HG03571 (cell line): ENCODE measurements around the gene RAB3B.
"Not testable (repeated sequence)": the region's sequence is repeated elsewhere in the genome, so short reads cannot be mapped to it uniquely, and the experiment has no call there.

Experiments
- ATAC-seq: cut with Tn5 transposase; IDR thresholded peaks from one replicate; pipeline ENCODE4 v1.9.1; 2021; ENCODE audit not compliant: unreplicated experiment

The RAB3B gene

DNA sequence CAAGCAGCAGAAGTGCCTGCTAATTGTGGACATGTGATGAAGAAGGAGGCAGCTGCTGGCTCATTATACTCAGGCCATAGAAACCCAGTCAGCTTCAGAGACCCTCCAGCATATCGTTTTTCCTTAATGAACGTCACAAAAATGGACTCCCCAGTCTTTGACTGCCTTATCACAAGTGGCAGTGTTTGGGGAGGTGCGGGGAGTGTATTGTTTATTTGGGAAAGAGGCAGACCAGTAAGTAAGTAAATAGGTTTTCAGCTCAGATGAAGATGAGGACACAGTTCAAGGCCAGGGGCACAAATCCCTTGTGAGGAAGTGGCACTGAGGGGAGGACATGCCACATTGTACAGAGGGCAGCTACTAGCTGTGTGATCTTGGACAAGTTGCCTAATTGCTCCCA lies 68.5 kb downstream of the RAB3B start:
- ATAC-seq = no peak

DNA sequence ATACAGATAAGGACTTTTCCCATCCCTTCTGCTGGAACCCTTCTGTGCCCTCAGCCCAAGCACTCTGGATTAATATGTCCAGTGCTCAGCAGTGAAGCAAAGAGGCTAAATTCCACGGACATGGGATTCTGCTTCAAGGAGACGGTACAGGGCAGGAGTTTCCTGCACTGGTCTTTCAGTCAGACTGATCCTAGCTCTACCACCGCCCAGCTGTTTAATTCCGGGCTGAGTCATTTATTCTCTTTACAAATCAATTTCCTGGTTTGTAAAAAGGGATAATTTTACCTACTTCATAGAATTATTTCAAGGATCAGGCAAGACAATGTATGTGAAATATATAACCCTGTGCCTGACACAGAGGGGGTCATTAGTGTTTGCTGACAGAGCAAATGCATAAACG lies 70.4 kb downstream of the RAB3B start:
- ATAC-seq = no peak

DNA sequence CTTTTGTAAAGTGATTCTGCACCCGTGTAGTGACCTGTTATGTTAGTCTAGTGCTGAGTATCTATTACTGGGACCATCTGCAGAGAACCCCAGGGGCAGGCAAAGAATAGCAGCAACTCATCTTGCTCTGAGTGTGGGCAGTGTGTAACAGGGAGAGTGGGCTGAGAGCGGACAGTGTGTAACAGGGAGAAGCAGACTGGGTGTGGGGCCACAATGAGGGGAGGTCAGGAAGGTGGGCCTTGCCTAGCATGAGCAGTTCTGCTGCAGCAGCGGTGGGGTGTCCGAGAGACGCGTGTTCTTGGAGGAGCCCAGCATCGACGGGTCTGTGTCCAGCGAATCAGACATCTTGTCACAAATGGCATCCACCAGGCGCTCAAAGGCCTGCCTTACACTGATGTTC lies 70.8 kb downstream of the RAB3B start:
- ATAC-seq = no peak

DNA sequence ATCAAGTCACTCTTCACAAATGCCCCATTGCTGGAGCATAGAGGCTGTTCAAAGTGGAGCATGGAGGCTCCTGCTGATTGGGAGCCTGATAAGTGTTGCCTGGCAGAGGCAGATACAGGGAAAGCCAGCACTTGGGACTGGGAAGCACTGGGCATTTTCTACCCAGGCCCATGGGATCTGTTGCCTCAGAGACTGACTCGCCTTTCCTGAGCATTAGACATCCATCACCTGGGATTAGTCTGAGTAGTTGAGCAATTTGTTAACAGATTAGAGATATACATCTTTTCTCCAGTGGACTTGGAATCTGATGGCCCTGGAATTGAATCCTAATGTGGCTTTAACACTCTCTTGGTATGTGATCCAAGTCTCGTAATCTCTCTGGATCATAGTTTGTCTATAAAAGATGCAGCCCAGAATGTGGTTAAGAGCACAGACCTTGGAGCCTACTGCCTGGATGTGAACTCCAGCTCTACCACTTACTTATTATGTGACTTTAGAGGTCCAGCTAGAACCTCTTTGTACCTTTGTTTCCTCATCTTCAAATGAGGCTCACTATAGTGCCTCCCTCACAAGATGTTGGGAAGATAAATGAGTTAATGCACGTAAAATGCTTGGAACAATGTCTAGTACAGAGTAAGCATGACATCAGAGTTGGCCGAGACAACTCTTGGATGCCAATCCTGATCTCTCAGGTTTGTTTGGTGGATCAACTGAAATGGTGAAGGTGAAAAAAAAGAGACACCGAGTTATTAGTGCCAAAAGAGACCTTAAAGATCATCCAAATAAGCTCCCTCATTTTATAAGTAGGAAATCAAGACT lies 73.7 kb downstream of the RAB3B start:
- no peak for ATAC-seq

DNA sequence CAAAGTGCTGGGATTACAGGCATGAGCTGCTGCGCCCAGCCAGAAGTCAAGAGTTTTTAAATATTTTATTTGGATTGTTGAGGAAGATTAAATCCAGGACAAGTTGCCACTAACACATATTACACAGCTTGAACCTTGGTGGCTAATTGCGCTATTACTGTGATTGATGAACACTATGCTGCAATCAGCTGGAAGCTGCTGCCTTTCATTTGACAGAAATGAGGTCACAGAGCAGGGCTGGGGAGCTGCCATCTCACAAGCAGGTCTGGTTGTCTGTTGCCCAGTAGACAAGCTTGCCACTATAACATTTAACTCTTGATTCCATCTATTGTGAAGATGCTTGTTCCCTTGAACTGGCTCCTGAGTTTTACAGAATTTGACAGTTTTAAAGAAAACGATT lies 74.5 kb downstream of the RAB3B start:
- no peak for ATAC-seq

DNA sequence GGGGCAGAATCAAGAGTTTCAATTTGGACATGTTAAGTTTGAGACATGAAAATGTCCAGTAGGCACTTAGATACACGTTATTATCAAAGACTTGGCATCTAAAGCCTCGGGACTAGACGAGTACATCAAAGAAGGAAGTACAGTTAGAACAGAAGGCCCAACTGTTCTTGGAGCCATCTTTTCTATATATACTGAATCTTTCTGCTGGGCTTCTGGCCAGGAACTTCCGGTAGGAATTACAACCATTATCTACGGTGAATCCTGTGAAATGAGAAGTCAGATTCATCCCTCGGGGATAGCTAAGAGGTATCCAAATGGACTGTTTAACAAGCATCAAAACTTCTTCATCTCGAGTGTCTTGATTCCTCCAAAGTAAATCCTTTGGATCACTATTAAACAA lies 77.6 kb downstream of the RAB3B start:
- ATAC-seq = no peak

DNA sequence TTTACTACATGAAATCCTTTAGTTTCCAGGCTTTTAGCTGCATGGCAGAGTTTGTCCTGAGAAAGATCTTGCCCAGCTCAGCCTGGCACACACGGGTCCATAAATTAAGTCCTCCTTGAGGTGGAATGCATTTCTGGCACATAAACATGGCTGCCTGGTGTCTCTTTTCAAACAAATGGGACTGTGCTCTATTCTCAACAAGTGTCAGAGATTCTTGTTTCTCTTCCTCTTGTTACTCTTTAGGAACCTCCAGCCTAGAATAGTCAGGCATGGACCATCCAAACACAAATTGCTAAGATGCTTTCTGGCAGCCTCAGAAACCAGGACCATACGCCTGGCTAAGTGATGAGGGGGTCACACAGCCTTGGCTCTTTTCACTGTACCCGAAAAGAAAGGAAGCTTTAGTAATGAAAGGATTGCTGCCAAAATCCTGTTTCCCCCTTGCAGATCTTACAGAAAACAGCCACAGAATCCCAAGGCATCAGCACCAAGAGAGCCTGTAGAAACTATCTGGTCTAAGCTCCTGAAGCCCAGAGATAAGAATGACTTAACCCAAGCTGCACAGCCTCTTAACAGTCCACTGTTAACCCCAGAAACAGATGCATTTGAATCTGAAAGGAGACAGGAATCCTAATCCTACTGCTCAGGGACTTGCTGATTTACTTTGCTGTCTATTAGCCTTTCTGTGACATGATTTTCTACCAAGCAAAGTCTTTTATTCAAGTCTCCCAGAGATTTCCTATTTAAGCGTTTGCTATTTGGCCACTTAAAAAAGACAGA lies 80.1 kb downstream of the RAB3B start:
- no peak for ATAC-seq

DNA sequence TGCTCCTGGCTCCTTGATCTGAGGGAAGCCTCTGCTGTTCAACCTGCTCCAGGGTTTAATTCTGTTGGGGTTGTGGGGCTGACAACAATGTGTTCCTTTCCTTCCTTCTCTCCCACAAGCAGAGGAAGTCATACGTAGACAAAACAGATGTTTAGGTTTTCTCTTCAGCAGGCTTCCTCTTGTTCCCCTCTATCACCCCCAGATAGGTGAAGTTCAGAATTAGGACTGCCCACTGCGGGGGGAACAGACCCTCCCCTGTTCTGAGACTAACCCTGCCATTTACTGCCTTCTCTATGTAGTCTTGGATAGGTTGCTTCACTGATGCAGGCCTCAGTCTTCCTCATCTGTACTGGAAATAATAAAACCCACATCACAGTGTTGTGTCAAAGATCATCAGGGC lies 82.0 kb downstream of the RAB3B start:
- no peak for ATAC-seq

DNA sequence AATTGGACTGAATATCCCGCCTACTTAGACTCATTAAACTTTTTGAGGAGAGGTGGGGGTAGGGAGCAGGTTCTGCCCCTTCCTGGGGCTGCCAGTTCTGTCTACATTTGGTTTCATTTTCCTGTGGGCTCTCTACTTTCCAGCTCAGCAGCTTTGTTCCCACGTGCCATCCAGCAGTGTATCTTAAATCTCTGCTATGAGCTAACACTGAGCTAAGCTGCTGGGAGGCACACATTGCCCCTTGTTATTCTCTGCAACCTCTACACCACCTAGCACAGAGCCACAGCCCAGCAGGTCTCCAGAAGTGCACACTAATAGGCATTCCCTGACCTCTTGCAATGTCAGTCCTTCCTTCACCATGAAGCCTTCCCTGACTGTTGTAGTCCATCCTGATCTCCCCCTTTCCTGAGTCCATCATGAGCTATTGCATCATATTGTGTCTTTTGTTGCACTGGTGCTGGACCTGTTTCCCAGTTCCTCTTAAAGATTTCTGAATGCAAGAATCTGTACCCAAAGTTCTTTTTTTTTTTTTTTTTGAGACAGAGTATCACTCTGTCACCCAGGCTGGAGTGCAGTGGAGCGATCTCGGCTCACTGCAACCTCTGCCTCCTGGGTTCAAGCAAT lies 83.3 kb downstream of the RAB3B start:
- no peak for ATAC-seq

DNA sequence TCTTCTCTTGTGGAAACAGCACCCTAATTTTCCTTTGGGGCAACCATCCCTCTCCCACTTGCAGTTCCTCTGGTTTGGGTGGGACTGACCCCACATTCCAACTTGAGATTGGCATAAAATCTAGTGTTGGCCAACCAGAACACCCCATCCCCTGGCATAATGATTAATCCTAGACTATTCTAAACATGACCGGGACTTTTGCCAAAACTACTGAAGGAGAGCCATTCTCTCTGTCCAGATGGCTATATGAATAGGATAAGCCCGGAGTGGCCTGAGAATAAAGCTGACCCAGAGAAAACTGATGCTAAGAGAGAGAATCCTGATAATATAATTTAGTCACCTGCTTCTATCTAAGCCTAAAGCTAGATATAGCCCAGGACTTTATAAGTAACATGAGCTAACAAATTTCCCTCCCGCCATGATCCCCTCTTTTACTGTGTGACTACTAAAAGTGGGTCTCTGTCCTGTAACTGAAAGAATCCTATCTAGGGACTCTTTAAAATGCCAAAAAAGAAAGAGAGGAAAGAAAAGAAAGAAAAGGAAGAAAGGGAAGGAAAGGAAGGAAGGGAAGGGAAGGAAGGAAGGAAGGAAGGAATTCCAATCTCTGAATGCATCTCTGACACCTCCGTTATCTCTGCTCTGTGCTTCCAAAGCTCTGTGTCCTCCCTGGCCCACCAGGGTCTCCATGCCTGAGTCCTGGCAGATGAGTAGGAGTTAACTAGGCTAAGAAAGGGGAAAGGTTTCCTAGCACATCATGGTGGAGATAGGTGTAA lies 84.0 kb downstream of the RAB3B start:
- ATAC-seq = no peak

DNA sequence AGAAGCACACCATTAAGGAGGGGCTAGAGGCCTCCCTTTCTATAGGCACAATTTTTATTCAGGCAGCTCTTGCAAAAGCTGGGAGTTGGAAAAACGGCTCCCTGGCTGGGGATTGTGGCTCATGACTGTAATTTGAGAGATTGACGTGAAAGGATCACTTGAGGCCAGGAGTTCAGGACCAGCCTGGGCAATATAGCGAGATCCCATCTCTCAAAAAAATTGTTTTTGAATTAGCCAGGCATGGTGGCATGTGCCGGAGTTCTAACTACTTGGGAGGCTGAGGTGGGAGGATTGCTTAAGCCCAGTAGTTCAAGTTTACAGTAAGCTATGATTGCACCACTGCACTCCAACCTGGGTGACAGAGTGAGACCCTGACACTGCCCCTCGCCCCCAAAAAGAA lies 88.0 kb downstream of the RAB3B start:
- no peak for ATAC-seq

DNA sequence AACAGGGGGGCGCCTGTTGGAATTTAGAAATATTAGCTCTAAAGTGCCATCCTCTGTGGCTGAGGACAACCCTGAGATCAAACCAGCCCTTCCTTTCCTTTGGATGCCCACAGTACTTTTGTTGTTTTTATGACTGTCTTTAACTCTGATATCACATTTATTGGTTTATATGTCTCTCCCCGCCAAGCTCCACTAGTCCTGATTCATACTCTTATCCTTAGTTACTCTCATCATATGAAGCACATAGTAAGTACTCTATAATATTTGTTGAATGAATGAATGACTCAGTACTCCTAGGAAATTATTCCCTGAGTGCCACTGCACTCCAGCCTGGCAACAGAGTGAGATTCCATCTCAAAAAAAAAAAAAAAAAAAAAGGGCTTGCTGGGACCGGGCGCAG lies 89.3 kb downstream of the RAB3B start:
- no peak for ATAC-seq

DNA sequence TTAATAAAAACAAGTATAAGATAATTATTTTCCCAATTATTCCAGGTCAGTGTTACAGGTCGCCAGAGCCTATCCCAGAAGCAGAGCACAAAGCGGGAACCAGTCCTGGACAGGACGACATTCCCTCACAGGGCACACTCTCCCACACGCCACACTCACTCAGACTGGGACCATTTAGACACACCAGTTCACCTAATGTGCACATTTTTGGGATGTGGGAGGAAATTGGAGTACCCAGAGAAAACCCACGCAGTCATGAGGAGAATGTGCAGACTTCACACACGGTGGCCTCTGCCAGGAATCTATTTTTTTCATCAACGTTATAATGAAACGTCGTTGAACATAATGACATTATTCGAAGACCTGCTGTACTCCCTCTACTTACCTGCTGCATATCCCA lies 91.5 kb downstream of the RAB3B start:
- no peak for ATAC-seq

DNA sequence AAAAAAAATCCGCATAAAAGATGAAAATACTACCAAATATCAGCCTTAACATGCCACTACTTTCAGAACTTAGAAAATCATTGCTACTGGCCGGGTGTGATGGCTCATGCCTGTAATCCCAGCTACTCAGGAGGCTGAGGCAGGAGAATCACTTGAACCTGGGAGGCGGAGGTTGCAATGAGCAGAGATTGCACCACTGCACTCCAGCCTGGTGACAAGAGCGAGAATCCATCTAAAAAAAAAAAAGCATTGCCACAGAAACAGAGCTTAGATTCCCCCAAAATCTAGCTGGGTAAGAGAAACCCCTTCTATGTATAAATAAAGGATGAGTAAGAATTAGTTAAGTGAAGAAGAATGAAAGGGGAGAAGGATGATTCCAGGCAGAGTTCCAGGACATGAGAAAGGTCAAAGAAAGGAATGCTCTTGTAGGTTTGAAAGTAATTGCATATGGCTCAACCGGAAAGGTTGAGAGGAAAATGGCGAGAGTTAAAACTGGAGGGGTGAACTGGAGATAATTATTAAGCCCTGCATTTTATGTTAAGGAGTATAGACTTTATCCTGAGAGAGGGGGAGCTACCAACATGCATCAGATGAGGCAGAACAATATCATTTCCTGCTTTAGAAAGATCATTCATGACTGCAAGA lies 92.3 kb downstream of the RAB3B start:
- no peak for ATAC-seq

DNA sequence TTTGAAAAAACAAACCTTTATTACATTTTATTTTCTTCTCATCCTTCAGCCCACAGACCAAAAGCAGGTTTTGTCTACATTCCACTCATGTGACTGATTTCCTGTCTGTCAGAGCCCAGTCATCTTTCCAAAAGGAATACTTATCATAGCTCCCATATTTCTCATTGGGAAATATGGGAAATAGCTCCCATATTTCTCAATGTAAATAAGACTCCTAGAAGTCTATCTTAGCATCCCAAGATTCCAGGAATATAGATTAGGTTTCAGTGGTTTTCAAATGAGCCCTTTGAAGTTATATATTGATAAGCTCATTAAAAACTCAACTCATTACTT lies 92.8 kb downstream of the RAB3B start:
- ATAC-seq = no peak

DNA sequence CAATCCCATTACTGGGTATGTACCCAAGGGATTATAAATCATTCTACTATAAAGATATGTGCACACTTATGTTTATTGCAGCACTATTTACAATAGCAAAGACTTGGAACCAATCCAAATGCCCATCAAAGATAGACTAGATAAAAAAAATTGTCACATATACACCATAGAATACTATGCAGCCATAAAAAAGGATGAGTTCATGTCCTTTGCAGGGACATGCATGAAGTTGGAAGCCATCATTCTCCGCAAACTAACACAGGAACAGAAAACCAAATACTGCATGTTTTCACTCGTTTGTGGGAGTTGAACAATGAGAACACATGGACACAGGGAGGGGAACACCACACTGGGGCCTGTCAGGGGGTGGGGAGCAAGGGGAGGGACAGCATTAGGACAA lies 95.8 kb downstream of the RAB3B start:
- ATAC-seq = not testable (repeated sequence)

DNA sequence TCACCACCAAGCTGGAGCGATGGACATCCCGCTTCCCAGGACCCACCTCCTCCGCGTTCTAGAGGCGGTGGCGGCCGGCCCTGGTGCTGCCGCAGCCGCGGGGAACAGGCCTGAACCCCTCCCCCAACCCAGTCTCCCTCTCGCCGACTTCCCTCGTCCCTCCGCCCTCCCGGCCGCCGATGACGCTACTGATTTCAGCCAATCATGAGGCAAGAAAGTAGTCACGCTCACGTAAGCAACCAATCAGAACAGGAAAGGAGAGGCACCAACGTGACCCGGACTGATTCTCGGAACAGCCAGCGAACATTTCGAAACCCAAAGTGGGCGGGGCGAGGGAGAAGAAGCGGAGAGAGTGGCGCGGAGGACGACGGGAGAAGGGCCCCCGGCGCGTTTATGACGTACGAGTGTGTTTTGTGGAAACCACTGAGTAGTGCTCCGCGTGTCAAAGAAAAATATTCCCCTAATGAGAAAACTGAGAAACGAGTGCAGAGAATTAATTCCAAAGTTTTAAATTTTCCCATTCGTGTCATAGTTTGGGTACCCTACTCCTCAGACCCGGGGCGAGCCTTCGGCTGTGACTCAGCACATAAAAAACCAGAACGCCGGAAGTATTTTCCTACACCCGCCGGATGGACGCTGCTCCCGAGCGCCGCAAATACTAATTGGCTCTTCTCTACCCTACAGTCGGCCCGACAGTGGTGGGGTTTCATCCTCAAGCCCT lies 111.7 kb downstream of the RAB3B start, which contains the start of gene NRDC:
NRDC (minus strand) TSS at position 112 of the 721 bp plus-strand sequence. CDS start 112 bp downstream, outside the sequence.
- ATAC-seq = peak; percentile 89

DNA sequence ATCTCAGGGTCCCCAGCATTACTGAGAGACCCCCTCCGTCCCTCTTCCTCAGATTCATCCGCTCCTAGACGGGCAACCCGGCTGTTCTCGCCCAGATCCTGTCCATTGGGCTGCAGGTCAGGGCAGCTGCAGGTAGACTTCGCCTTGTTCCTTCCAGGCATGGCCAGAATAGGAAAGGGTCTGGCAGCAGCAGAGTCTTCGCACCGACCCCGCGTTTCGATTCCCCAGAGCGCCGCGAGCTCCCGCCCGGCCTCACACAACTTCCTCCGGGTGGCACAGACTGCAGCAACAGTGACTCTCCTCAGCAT lies 112.2 kb downstream of the RAB3B start:
- peak; percentile 18 for ATAC-seq

DNA sequence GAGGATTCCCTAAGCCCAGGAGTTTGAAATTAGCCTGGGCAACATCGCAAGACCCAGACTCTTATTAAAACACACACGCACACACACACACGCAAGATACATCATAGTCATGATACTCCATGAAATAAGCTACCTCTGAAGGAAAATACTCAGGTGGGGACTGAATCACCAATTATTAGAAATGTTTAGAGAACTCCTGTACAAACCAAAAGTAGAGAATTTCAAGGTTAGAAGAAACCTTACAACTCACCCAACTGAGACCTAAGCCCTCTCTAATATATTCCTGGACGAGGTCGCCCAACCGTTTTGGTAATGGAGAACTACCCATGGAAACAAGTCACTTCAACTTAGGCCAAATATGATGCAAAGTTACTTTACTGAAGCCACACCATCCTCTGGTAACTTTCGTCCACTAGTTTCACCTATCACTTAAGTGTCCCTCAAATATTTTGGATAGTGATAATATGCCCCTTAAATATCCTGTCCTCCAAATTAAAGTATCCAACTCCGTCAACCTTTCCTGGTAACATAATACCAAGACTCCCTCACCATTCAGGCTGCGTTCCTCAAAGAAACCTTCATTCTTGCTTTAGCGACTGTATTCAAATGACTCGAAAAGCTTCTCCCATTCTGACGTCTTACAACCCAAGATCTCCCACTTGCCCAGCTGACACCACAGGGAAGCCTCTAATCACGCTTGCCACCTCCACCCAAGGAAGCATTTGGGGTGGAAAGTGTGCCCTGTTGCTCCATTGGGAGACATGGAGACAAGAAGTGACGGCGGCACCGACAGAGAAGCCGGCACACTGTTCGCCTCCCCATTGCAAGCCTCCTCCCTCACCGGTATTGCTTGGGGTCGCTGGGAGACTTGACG lies 112.8 kb downstream of the RAB3B start:
- ATAC-seq = no peak
